Peyer's patch (tissue), 4 donors: Measurements from ENCODE around the gene PRSS56. TPM values are rescaled to one million over a fixed set of nuclear protein-coding genes. Genes with fewer than 3 reads are reported as not detected.

ENCODE experiments used
- DNase-seq, 3 donors: peaks; one replicate each; pipeline ENCODE4 v3.0.0-alpha.2; 2017 to 2019
- H3K27ac ChIP-seq, 4 donors: fragments of 200-600 bp; sonication (generic); one replicate each; pipeline ENCODE4 v1.5.1; 2016 to 2019
- H3K27me3 ChIP-seq, 2 donors: fragments of 200-600 bp; sonication (generic); one replicate each; pipeline ENCODE4 v1.5.1; 2019
- H3K36me3 ChIP-seq, 3 donors: fragments of 200-600 bp; sonication (generic); one replicate each; pipeline ENCODE4 v1.5.1; 2016 to 2019
- H3K4me1 ChIP-seq, 4 donors: fragments of 200-600 bp; sonication (generic); one replicate each; pipeline ENCODE4 v1.5.1; 2016 to 2019
- H3K4me3 ChIP-seq, 4 donors: fragments of 200-600 bp; sonication (generic); 1 replicate in 3 of 4; 2 replicates in 1 of 4; pipeline ENCODE4 v1.5.1; 2016 to 2019; ENCODE audit warnings: mild to moderate bottlenecking in 1 of 4
- H3K9me3 ChIP-seq, 4 donors: fragments of 200-600 bp; sonication (generic); one replicate each; pipeline ENCODE4 v1.5.1; 2016 to 2019; ENCODE audit warnings: mild to moderate bottlenecking in 1 of 4
- CTCF ChIP-seq, 6 experiments: fragments of 450-650 bp in 4 of 6; fragments of 200-600 bp in 2 of 6; sonication (generic) in 1 of 6; IDR thresholded peaks; one replicate each; pipeline ENCODE4 v1.5.1; 2017 to 2019; ENCODE audit warnings: antibody characterized with exemption in 6 of 6, mild to moderate bottlenecking in 3 of 6, moderate library complexity in 1 of 6
- POLR2A ChIP-seq, 2 donors: fragments of 450-650 bp; IDR thresholded peaks; one replicate each; pipeline ENCODE4 v1.5.1; 2017; ENCODE audit warnings: antibody characterized with exemption in 2 of 2, mild to moderate bottlenecking in 2 of 2, moderate library complexity in 2 of 2
- total RNA-seq, 4 donors: library from RNA; depleted of rRNA; stranded (reverse); fragments of >200 nt; gene quantifications; one replicate each; pipeline ENCODE4 v1.1.0, GENCODE V29; 2016

Gene PRSS56
- total RNA-seq, 4 donors from 2014 or later, result not detected

- no peak for TF ChIP-seq POLR2A (IDR thresholded peaks at IDR 0.05)
- no peak for TF ChIP-seq CTCF (IDR thresholded peaks at IDR 0.05)
- peak in 2 of 3 donors; percentile 42 to 45 for DNase-seq
- Histone ChIP-seq H3K27ac (no peak overlapping the region), H3K27me3 (no peaks in the 10 kb centered on the region), H3K4me3 (no peak overlapping the region), H3K36me3 (no peaks in the 10 kb centered on the region), H3K4me1 (no peaks in the 10 kb centered on the region), H3K9me3 (peaks cover 0 to 1% (median under 1%) of the 10 kb centered on the region in 4 donors)
Observed at GRCh38 chr2:232541195-232541960, 21.2 kb downstream of the PRSS56 start.

GRCh38 chr2:232541961-232542714 is 21.9 kb downstream of the PRSS56 start:
- TF ChIP-seq POLR2A (IDR thresholded peaks at IDR 0.05), result no peak
- no peak for TF ChIP-seq CTCF (IDR thresholded peaks at IDR 0.05)
- no peak overlapping the region for H3K4me3 ChIP-seq
- no peak for DNase-seq

GRCh38 chr2:232542715-232543467 is 22.7 kb downstream of the PRSS56 start:
- Histone ChIP-seq H3K36me3 (no peaks in the 10 kb centered on the region), H3K4me3 (no peak overlapping the region), H3K4me1 (no peaks in the 10 kb centered on the region), H3K27me3 (no peaks in the 10 kb centered on the region), H3K9me3 (no peaks in the 10 kb centered on the region), H3K27ac (no peak overlapping the region)
- peak in 2 of 3 donors; percentile 34 to 37 for DNase-seq
- TF ChIP-seq CTCF (IDR thresholded peaks at IDR 0.05), result no peak
- no peak for TF ChIP-seq POLR2A (IDR thresholded peaks at IDR 0.05)

More at GRCh38 chr2:232541961-232542714, 21.9 kb downstream of the PRSS56 start:
- no peak overlapping the region for H3K27ac ChIP-seq
- no peaks in the 10 kb centered on the region for H3K4me1 ChIP-seq
- no peaks in the 10 kb centered on the region for H3K9me3 ChIP-seq
- H3K27me3 ChIP-seq, result no peaks in the 10 kb centered on the region
- H3K36me3 ChIP-seq, result no peaks in the 10 kb centered on the region

- peak in 1 of 3 donors; percentile 46 for DNase-seq
- TF ChIP-seq CTCF (IDR thresholded peaks at IDR 0.05) (no peak), POLR2A (IDR thresholded peaks at IDR 0.05) (no peak)
- Histone ChIP-seq H3K36me3 (no peaks in the 10 kb centered on the region), H3K4me1 (no peaks in the 10 kb centered on the region), H3K27me3 (no peaks in the 10 kb centered on the region), H3K9me3 (no peaks in the 10 kb centered on the region), H3K4me3 (no peak overlapping the region), H3K27ac (no peak overlapping the region)
Observed at GRCh38 chr2:232543491-232543890, 23.3 kb downstream of the PRSS56 start.

- Histone ChIP-seq H3K27me3 (no peaks in the 10 kb centered on the region), H3K4me1 (no peaks in the 10 kb centered on the region), H3K4me3 (no peak overlapping the region), H3K36me3 (no peaks in the 10 kb centered on the region), H3K27ac (no peak overlapping the region), H3K9me3 (no peaks in the 10 kb centered on the region)
- peak in 2 of 3 donors; percentile 42 to 44 for DNase-seq
- TF ChIP-seq POLR2A (IDR thresholded peaks at IDR 0.05), result no peak
- TF ChIP-seq CTCF (IDR thresholded peaks at IDR 0.05), result no peak
Observed at GRCh38 chr2:232543928-232544631, 23.9 kb downstream of the PRSS56 start.
